Heart left ventricle (tissue), 13 donors: Measurements from ENCODE around the gene SNAPC2.

Source experiments
- CTCF ChIP-seq, 12 donors: fragments of 200-600 bp; sonication (generic) in 4 of 12; IDR thresholded peaks; one replicate each; pipeline versions ENCODE4 v1.5.0 to v1.8.0; 2018 to 2022; ENCODE audit warnings: antibody characterized with exemption in 12 of 12, mild to moderate bottlenecking in 5 of 12
- POLR2A ChIP-seq, 2 donors: fragments of 450-650 bp; IDR thresholded peaks; one replicate each; pipeline ENCODE4 v1.6.1; 2017; ENCODE audit warnings: antibody characterized with exemption in 2 of 2, mild to moderate bottlenecking in 2 of 2, moderate library complexity in 2 of 2
- donor health status: ischemic (EF 13 %, LVEDD 7.1; RV severe dilation, severe dysfunction).
- donor health status: DM: no; HTN: yes; CAD: no.
- donor health status: DM: no; HTN: no; CAD: no.
- donor health status: ischemic (EF 25% LVEDD 6.9; RV normal size, moderate dysfunction).
- donor health status: ischemic (EF 25% LVEDD 5.7; RV mildly dilated, moderate dysfunction).
- donor health status: ischemic (EF 35%, LVEDD 5.7; RV mildly dilated, moderate dysfunction).
- donor health status: nonischemic (EF 11% LVEDD 7.7; RV severe dilation, severe dysfunction).
- donor health status: DM: yes; HTN: yes; CAD: no.
- donor health status: PGD.
- donor health status: ischemic (EF 29% LVEDD 5.4; RV normal size, mild dysfunction).
- donor health status: nonischemic (EF 23%, LVEDD 6.1; RV moderate dilation, normal function).

DNA sequence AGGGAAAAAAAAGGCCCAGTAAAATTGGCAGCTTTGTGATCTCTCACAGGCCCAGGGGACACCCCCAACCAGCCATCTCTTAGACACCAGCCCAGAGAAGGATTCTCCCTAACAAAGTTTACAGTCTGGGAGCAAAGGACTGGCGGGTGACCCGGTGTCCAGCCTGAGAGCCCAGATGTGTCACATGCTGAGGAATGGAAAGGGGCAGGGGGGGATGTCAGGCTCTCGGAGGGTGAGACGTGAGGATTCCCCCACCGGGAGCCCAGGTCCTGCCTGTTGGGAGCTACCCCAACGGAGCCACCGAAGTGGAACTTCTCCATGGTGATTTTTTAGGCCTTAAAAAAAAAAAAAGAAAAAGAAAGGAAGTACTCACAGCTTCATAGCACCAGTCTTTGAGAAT lies 10.6 kb downstream of the SNAPC2 start:
- TF ChIP-seq CTCF (IDR thresholded peaks at IDR 0.05) (no peak), POLR2A (IDR thresholded peaks at IDR 0.05) (no peak)
